ENCODE measurements around the gene JTB.
A peak's percentile ranks its signal among the peaks of the same experiment; 100 is the strongest.

Gene JTB

DNA sequence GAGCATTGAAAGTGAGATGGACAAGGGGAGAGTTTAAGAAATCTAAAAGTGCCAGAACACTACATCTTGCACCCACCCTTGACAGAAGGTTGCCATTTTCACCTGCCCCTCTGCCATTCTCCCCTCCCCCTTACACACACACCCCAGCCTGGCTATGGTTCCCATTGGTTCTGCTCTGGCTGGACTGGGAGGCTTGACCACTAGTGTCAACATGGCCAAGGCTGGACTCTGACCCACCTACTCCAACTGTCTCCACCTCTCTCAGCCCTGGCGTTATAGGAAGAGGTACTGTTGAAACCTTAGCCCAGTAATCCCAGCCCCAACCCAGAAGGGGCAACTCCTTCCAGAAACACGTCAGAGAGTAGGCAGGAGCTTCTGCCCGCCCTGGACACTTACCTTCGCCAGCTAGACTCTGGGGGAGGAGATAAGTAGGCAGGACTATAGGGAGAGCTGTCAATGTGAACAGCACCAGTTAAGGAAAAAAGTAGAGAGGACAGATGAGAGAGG, 23.6 kb downstream of the JTB start:
- DNase-seq (ENCODE audit: low read depth) = no peak

- DNase-seq (ENCODE audit: low read depth) = no peak
Observed at GRCh38 chr1:153951801-153952200, 25.7 kb downstream of the JTB start.

DNA sequence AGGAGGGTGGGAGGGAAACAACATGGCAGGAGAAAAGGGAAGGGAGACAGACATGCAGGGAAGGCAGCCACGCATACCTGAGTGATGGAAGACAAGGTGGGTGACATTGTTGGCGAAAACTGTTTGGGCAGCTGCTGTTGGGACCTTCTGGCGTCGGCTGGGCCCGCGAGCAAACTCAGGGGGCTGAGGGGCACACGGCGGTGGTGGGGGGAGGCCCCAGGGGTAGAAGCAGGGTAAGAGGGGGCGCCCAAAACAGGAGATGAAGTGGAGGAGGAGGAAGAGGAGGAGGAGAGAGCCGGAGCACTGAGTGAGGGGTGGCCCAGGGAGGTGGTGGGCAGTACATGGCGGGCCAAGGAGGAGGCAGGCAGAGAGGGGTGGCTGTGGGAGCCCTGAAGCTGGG, 26.3 kb downstream of the JTB start:
- DNase-seq (ENCODE audit: low read depth) = no peak

- peak; percentile 68 for DNase-seq (ENCODE audit: low read depth)
Observed at GRCh38 chr1:153946622-153947241, 30.7 kb downstream of the JTB start, which contains the start of gene DENND4B. Gene DENND4B (minus strand): TSS chr1:153946718. CDS start chr1:153944374, 2,344 bp downstream.

- DNase-seq (ENCODE audit: low read depth) = peak; percentile 59
Observed at GRCh38 chr1:153945795-153946621, 31.5 kb downstream of the JTB start.

GRCh38 chr1:153945131-153945794, 32.2 kb downstream of the JTB start:
- DNase-seq (ENCODE audit: low read depth) = peak; percentile 66

- DNase-seq (ENCODE audit: low read depth) = no peak
Observed at GRCh38 chr1:153944827-153945117, 32.7 kb downstream of the JTB start.

GRCh38 chr1:153944005-153944826, 33.3 kb downstream of the JTB start:
- DNase-seq (ENCODE audit: low read depth) = no peak

DNA sequence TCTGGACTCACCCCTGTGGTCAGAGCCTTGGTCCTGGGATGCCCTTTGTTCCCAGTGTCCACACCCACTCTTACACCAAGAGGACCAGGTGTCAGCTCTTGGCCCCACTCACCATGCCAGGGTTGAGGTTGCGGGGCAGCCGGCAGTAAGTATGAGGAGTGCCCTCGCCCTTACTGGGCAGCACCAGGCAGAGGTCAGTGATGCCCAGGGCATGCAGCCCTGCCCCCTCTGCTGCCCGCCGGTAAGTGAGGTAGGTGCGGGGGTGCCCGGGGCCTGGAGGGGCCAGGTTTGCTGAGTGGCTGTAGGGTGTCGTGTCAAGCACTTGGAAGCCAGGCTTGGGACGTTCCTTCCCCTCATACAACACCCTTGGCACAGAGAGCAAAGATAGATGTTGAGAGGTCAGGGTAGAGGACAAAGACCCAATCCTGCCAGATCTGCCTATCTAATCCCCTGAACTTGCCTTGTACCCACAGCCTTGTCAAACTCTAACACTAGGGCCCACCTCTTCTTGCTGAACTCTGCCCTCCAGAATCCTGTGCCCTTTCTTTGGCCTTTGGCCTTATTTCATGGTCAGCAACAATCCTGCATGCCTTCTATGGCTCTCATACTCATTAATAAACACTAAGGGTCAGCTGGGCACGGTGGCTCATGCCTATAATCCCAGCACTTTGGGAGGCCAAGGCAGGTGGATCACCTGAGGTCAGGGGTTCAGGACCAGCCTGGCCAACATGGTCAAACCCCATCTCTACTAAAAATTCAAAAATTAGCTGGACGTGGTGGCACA, 34.5 kb downstream of the JTB start:
- no peak for DNase-seq (ENCODE audit: low read depth)

DNA sequence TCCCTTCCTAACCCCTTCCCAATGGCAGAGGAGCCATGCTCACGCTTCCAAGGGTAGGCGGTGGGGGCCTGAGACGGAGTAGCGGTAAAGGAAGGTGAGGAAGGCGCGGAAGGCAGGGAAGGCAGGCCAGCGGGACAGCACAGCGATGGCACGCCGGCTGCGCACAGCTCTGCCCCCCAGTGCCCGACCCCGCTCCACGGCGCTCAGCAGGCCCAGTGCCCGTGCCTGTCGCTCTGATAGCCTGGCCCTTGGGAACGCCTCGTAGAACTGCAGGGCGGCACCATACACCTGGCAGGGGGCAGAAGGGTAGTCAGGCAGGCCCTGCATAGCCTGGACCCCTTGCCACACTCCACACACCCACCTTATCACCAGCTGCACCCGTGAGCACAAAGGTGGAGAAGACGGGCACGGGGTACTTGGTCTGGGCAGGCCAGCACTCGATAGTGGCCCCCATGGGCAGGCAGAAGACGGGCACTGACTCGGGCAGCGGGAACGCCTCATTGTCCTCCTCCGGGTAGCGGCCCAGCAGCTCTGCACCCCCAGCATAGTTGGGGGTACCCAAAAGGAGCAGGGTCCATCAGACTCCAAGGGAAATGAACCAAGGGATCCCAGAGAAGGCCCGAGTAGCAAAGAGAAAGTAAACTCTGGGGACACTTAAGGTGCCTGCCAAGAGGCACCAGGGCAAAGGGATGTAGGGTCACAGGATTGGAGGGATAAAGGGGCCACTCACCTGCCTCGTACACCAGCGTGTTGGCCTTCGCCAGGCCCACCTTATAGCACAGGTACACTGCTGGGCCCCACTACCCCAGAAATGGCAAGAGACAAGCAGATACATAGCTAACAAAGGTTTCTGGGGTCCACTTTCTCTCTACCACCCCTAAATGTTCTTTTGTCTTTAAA, 35.4 kb downstream of the JTB start:
- no peak for DNase-seq (ENCODE audit: low read depth)

DNA sequence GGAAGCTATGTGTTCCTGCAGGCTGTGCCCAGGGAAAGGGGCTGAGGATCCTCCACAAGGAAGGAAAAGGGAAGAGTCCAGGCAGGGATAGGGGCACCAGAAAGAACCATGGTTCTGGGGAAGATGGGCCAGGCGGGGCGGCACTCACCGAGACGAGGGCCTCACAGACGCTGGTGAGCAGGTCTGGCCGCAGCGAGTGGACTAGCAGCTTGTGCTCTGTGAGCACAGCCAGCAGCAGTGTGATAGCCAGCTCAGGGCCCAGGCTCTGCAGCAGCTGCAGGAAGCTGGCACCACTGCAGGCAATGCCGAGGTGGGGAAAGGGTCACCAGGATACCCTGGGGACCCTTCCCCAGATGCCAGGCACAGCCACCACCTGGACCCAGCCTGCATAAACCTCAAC, 36.7 kb downstream of the JTB start:
- no peak for DNase-seq (ENCODE audit: low read depth)

DNA sequence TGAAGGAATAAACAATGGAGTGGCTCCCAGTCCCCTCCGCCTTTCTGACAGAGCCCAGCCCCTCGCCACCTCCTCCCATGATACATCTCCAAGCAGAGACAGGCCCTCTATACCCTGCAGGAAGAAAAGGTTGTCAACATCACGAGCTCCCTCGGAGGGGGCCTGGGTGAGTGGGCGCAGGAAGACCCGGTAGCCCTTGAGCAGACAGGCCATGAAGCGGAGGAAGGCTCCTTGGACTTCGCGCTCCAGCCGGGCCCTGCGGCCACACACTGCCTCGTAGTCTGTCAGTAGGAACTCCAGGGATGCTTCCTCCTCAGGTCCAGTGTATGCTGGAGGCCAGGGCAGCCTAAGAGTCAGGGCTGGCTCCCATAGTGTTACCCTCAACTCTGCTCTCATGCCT, 38.0 kb downstream of the JTB start:
- no peak for DNase-seq (ENCODE audit: low read depth)

- DNase-seq (ENCODE audit: low read depth) = no peak
Observed at GRCh38 chr1:153938996-153939395, 38.5 kb downstream of the JTB start.

- DNase-seq (ENCODE audit: low read depth) = no peak
Observed at GRCh38 chr1:153937331-153937730, 40.1 kb downstream of the JTB start.

DNA sequence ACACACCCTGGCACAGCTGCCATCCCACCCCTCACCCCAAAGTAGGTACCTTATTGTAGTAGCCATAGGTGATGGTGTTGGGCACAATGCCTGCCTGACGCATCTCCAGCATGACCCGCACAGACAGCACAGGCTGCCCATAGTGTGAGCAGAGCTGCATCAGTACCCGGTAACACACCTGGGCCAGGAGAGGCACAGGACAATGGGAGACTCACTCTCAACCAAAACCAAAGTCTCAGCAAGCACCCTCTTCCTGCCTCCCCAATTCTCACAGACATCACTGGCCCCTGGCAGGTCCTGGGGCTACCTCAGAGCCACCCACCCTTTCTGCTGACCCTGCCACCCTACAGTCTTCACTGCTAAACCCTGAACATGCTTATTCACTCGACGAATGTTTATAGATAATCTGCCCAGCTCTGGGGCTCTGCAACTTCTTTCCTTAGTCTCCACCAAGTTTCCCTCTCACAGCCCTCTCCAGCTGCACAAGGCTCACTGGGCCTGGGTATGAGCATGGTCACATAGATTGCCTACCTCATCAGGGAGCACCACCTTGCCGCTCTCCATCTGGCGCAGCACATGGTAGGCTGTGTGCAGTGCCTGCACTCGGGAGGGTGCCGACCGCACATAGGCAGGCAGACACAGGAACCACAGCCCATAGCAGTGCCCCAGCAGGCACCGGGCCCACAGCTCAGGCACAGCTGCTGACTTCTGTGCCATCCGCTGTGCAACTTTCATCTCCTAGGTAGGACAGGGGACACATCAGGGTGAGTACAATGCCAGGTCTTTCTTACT, 41.3 kb downstream of the JTB start:
- no peak for DNase-seq (ENCODE audit: low read depth)

DNA sequence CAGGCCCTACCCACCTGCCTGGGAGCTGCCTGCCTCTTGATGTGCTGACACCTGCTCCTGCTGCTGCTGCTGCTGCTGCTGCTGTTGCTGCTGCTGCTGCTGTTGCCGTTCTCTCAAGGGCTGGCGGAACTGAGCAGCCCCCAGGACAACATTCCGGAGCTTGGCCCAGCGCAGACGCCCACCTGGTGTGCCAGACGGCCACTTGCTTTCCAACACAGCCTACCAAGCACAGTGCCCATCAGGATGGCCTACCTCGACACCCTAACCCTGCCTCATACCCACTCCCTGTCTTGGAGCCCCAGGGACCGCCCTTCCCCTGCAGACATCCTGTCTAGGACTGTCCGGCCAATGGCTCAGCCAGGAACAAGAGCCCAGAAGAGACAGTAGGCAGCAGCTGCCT, 42.7 kb downstream of the JTB start:
- no peak for DNase-seq (ENCODE audit: low read depth)

- no peak for DNase-seq (ENCODE audit: low read depth)
Observed at GRCh38 chr1:153933955-153934354, 43.5 kb downstream of the JTB start.

DNA sequence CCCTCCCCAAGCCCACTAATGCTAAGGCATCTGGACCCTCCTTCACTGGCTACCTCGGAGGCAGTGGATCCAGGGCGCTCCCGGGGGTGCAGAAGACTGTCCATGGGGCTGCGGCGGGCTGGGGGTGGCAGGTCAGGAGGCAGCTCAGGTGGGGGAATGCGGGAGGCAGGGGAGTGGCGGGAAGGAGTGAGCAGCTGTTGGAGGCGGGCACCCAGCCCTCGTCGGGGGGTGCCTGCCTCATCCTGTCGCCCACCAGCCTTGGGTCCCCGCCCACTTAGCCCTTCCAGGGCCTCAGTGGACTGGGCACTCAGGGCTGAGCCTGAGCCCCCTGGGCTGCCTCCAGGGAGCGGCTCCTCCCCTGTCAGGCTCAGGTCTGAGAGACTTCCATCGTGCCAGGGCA, 44.0 kb downstream of the JTB start:
- DNase-seq (ENCODE audit: low read depth) = no peak

Data from stimulated activated CD8-positive, alpha-beta memory T cell treated with anti-CD3 and anti-CD28 coated beads, Interleukin-12 subunit alpha, Interleukin-12 subunit beta, amount 100 ng/mL, for 4 hours (primary cell).